ENCODE data around the gene DPP6. TPM values are rescaled to one million over a fixed set of nuclear protein-coding genes. Genes with fewer than 3 reads are reported as not detected.

DPP6 gene
- total and polyA plus RNA-seq, 9 of the 15 experiments (the other 6 are each of a cell fraction or from before 2014, with no cell fraction given), result not detected

DNA sequence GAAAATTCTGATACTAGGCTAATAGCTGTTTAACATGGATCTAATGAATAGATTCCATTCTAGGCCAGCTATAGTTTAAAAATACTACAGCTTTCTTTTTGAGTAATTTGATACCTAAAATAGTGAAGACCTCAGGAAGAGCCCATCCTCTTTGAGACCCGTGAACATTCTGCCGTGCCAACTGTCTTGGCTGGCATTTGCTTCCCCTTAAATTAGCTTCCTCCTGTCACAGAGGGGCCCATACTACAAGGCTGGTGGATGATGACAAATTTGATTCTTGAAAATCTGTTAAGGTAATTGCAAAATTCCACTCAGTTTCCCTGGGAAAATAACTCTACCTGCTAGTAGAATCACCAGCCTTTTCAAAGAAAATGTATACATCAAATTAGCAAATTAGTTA, 385.0 kb downstream of the DPP6 start:
- H4K20me1 ChIP-seq (replicated peaks; ENCODE audit: control insufficient read depth, insufficient read depth, low read length), result peaks cover 6% of the 10 kb centered on the region; the same call in 1 of the 2 replicates
- in situ Hi-C loops (cut with MboI), result no loop called here
- H3K9me3 ChIP-seq (replicated peaks; ENCODE audit: control insufficient read depth, insufficient read depth, low read depth, low read length), result no peaks in the 10 kb centered on the region
- no peak overlapping the region for H3K27ac ChIP-seq (ENCODE audit: extremely low read depth, low read depth, low read length)
- H3K36me3 ChIP-seq (ENCODE audit: control insufficient read depth, insufficient read depth, low read length), result no peaks in the 10 kb centered on the region
- H3K4me2 ChIP-seq (ENCODE audit: insufficient read depth, low read length), result no peak overlapping the region
- DNase-seq (ENCODE audit: extremely low read depth in 1 of 4, low spot score in 3 of 4) (no peak), ATAC-seq (no peak), FAIRE-seq (no peak)
- H3K4me3 ChIP-seq, result no peak overlapping the region
- POLR2A ChIA-PET, result interaction anchor here (0.5 to 0.8 kb wide), 2 partner anchors 14 to 650 kb away, joined by 3 read pairs; no protein-coding TSS in a partner anchor
- CTCF ChIA-PET (ENCODE audit: low intra/inter-chr PET ratio), result no interaction called here
- no peaks in the 10 kb centered on the region for H3K9me1 ChIP-seq (ENCODE audit: control insufficient read depth, insufficient read depth, low read length)
- intact Hi-C loops (cut with micrococcal nuclease), result no loop called here
- no peaks in the 10 kb centered on the region for H3K4me1 ChIP-seq (replicated peaks in 1 of 2; ENCODE audit: control insufficient read depth in 2 of 2, insufficient read depth in 2 of 2, low read length in 2 of 2)
- H3K9ac ChIP-seq (ENCODE audit: insufficient read depth in 1 of 2, low read depth in 2 of 2, low read length in 2 of 2), result no peak overlapping the region
- TF ChIP-seq TRIM28 (IDR thresholded peaks at IDR 0.05) (no peak), FOSL1 (tag; conservative IDR thresholded peaks at IDR 0.05) (no peak), ZNF766 (CRISPR knock-in tag; conservative IDR thresholded peaks at IDR 0.05) (no peak), SAFB (IDR thresholded peaks at IDR 0.05; ENCODE audit: borderline replicate concordance, low read depth, low read length) (no peak), HDAC3 (IDR thresholded peaks at IDR 0.05; ENCODE audit: borderline replicate concordance, partially characterized antibody) (no peak), SIRT6 (IDR thresholded peaks at IDR 0.05; ENCODE audit: low read depth, low read length) (no peak), ZBTB17 (CRISPR knock-in tag; IDR thresholded peaks at IDR 0.05) (no peak), TAF15 (IDR thresholded peaks at IDR 0.05; ENCODE audit: low read depth, low read length) (no peak), RFX7 (CRISPR knock-in tag; IDR thresholded peaks at IDR 0.05) (no peak), MTA3 (IDR thresholded peaks at IDR 0.05; ENCODE audit: borderline replicate concordance) (no peak), KDM2B (CRISPR knock-in tag; IDR thresholded peaks at IDR 0.05) (no peak)
- TF ChIP-seq, protein P1, sequence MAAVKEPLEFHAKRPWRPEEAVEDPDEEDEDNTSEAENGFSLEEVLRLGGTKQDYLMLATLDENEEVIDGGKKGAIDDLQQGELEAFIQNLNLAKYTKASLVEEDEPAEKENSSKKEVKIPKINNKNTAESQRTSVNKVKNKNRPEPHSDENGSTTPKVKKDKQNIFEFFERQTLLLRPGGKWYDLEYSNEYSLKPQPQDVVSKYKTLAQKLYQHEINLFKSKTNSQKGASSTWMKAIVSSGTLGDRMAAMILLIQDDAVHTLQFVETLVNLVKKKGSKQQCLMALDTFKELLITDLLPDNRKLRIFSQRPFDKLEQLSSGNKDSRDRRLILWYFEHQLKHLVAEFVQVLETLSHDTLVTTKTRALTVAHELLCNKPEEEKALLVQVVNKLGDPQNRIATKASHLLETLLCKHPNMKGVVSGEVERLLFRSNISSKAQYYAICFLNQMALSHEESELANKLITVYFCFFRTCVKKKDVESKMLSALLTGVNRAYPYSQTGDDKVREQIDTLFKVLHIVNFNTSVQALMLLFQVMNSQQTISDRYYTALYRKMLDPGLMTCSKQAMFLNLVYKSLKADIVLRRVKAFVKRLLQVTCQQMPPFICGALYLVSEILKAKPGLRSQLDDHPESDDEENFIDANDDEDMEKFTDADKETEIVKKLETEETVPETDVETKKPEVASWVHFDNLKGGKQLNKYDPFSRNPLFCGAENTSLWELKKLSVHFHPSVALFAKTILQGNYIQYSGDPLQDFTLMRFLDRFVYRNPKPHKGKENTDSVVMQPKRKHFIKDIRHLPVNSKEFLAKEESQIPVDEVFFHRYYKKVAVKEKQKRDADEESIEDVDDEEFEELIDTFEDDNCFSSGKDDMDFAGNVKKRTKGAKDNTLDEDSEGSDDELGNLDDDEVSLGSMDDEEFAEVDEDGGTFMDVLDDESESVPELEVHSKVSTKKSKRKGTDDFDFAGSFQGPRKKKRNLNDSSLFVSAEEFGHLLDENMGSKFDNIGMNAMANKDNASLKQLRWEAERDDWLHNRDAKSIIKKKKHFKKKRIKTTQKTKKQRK (IDR thresholded peaks at IDR 0.05; ENCODE audit: borderline replicate concordance, low read depth, low read length), result no peak
- TF ChIP-seq, protein P2, sequence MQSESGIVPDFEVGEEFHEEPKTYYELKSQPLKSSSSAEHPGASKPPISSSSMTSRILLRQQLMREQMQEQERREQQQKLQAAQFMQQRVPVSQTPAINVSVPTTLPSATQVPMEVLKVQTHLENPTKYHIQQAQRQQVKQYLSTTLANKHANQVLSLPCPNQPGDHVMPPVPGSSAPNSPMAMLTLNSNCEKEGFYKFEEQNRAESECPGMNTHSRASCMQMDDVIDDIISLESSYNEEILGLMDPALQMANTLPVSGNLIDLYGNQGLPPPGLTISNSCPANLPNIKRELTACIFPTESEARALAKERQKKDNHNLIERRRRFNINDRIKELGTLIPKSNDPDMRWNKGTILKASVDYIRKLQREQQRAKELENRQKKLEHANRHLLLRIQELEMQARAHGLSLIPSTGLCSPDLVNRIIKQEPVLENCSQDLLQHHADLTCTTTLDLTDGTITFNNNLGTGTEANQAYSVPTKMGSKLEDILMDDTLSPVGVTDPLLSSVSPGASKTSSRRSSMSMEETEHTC (IDR thresholded peaks at IDR 0.05), result no peak
- TF ChIP-seq, protein P3, sequence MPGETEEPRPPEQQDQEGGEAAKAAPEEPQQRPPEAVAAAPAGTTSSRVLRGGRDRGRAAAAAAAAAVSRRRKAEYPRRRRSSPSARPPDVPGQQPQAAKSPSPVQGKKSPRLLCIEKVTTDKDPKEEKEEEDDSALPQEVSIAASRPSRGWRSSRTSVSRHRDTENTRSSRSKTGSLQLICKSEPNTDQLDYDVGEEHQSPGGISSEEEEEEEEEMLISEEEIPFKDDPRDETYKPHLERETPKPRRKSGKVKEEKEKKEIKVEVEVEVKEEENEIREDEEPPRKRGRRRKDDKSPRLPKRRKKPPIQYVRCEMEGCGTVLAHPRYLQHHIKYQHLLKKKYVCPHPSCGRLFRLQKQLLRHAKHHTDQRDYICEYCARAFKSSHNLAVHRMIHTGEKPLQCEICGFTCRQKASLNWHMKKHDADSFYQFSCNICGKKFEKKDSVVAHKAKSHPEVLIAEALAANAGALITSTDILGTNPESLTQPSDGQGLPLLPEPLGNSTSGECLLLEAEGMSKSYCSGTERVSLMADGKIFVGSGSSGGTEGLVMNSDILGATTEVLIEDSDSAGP (CRISPR knock-in tag; IDR thresholded peaks at IDR 0.05), result no peak
- WGBS (ENCODE audit: insufficient coverage, low coverage, missing lambda C conversion rate), result 0% methylated on average over 2 of the region's 2 CpGs
- no peak overlapping the region for H2AFZ ChIP-seq (ENCODE audit: low read depth, low read length)
- H3K79me2 ChIP-seq (ENCODE audit: control insufficient read depth, insufficient read depth, low read length), result no peaks in the 10 kb centered on the region
- H3K27me3 ChIP-seq (ENCODE audit: control insufficient read depth in 2 of 2, insufficient read depth in 2 of 2, low read length in 2 of 2), result peaks cover 0 to 12% of the 10 kb centered on the region in 2 experiments; a peak in 3 of 5 replicates
- BruUV-seq (replicated peaks), result no TSS peak
